Loucy (cell line): ENCODE measurements around the gene NPEPL1.

Experiments used
- H2AFZ ChIP-seq: fragments of 200-600 bp; sonication (generic); 2 replicates; pipeline ENCODE4 v1.6.0; 2016; ENCODE audit warnings: antibody characterized with exemption, mild to moderate bottlenecking, low read length, moderate library complexity
- H3F3A ChIP-seq: fragments of 200-600 bp; 2 replicates; pipeline ENCODE4 v1.6.0; 2016; ENCODE audit warnings: antibody characterized with exemption, low read depth, mild to moderate bottlenecking
- H3K27me3 ChIP-seq: fragments of 200-600 bp; sonication (generic); 2 replicates; pipeline ENCODE4 v1.6.1; 2014; ENCODE audit warnings: low read length, mild to moderate bottlenecking; ENCODE audit not compliant: insufficient read depth, poor library complexity, severe bottlenecking
- H3K36me3 ChIP-seq: fragments of 200-600 bp; sonication (generic); 2 replicates; pipeline ENCODE4 v1.6.1; 2016; ENCODE audit warnings: low read length; ENCODE audit not compliant: insufficient read depth
- H3K4me1 ChIP-seq: fragments of 200-600 bp; sonication (generic); 2 replicates; pipeline ENCODE4 v1.5.1; 2014; ENCODE audit warnings: low read length, mild to moderate bottlenecking; ENCODE audit not compliant: insufficient read depth, poor library complexity, severe bottlenecking
- H3K4me2 ChIP-seq: fragments of 200-600 bp; sonication (generic); 2 replicates; pipeline ENCODE4 v1.6.0; 2014; ENCODE audit warnings: antibody characterized with exemption, low read length, low read depth, mild to moderate bottlenecking; ENCODE audit not compliant: poor library complexity, severe bottlenecking
- H3K4me3 ChIP-seq: fragments of 200-600 bp; sonication (generic); 2 replicates; pipeline ENCODE4 v1.5.1; 2014; ENCODE audit warnings: low read length, mild to moderate bottlenecking, mixed read lengths; ENCODE audit not compliant: poor library complexity, severe bottlenecking
- H3K79me2 ChIP-seq: fragments of 200-600 bp; sonication (generic); 2 replicates; pipeline ENCODE4 v1.6.1; 2014; ENCODE audit warnings: low read length; ENCODE audit not compliant: insufficient read depth
- H3K9ac ChIP-seq: fragments of 200-600 bp; sonication (generic); 2 replicates; pipeline ENCODE4 v1.6.0; 2014; ENCODE audit warnings: mild to moderate bottlenecking, low read depth, low read length, moderate library complexity; ENCODE audit not compliant: poor library complexity, severe bottlenecking
- H3K9me2 ChIP-seq: fragments of 200-600 bp; sonication (generic); replicated peaks from 2 replicates; pipeline ENCODE4 v1.6.1; 2016; ENCODE audit warnings: low read depth, low read length, mixed read lengths
- H3K9me3 ChIP-seq: fragments of 200-600 bp; sonication (generic); 2 replicates; pipeline ENCODE4 v1.6.1; 2014; ENCODE audit warnings: mild to moderate bottlenecking, antibody characterized with exemption, low read length, low read depth; ENCODE audit not compliant: insufficient read depth
- H4K20me1 ChIP-seq: fragments of 200-600 bp; sonication (generic); 2 replicates; pipeline ENCODE4 v1.6.0; 2014; ENCODE audit warnings: antibody characterized with exemption, low read length, mild to moderate bottlenecking; ENCODE audit not compliant: insufficient read depth, poor library complexity, severe bottlenecking
- CTCF ChIP-seq: fragments of 200-600 bp; sonication (generic); conservative IDR thresholded peaks from 2 replicates; pipeline ENCODE4 v1.5.1; 2014; ENCODE audit warnings: mild to moderate bottlenecking, antibody characterized with exemption, low read length
- EZH2phosphoT487 ChIP-seq: fragments of 200-600 bp; IDR thresholded peaks from 2 replicates; pipeline ENCODE4 v1.6.1; 2018; ENCODE audit warnings: antibody characterized with exemption, mild to moderate bottlenecking, moderate library complexity, borderline replicate concordance

The NPEPL1 gene

GRCh38 chr20:58688414-58688813 lies 4.2 kb upstream of the NPEPL1 start:
- H3K4me1 ChIP-seq = no peaks in the 10 kb centered on the region
- no peaks in the 10 kb centered on the region for H3K9me3 ChIP-seq
- no peak overlapping the region for H3K4me2 ChIP-seq
- H3K79me2 ChIP-seq = no peaks in the 10 kb centered on the region
- H3K36me3 ChIP-seq = peaks cover 4% of the 10 kb centered on the region; the same call in 1 of the 2 replicates
- no peak overlapping the region for H3K4me3 ChIP-seq
- no peak overlapping the region for H3K9ac ChIP-seq
- no peaks in the 10 kb centered on the region for H4K20me1 ChIP-seq
- H3K9me2 ChIP-seq = no peaks in the 10 kb centered on the region
- no peak overlapping the region for H2AFZ ChIP-seq
- TF ChIP-seq EZH2phosphoT487 = no peak
- no peak for TF ChIP-seq CTCF
- no peaks in the 10 kb centered on the region for H3K27me3 ChIP-seq
- no peaks in the 10 kb centered on the region for H3F3A ChIP-seq

GRCh38 chr20:58688840-58689239 lies 3.8 kb upstream of the NPEPL1 start:
- no peaks in the 10 kb centered on the region for H3K9me2 ChIP-seq
- no peaks in the 10 kb centered on the region for H3F3A ChIP-seq
- no peaks in the 10 kb centered on the region for H3K79me2 ChIP-seq
- H3K4me1 ChIP-seq = no peaks in the 10 kb centered on the region
- no peaks in the 10 kb centered on the region for H4K20me1 ChIP-seq
- H3K27me3 ChIP-seq = no peaks in the 10 kb centered on the region
- H3K9ac ChIP-seq = no peak overlapping the region
- H3K4me3 ChIP-seq = no peak overlapping the region
- H3K9me3 ChIP-seq = no peaks in the 10 kb centered on the region
- TF ChIP-seq CTCF (no peak), EZH2phosphoT487 (no peak)
- H3K4me2 ChIP-seq = no peak overlapping the region
- no peak overlapping the region for H2AFZ ChIP-seq
- H3K36me3 ChIP-seq = peaks cover 4% of the 10 kb centered on the region; the same call in 1 of the 2 replicates

- no peaks in the 10 kb centered on the region for H4K20me1 ChIP-seq
- TF ChIP-seq CTCF = no peak
- no peak for TF ChIP-seq EZH2phosphoT487
- no peaks in the 10 kb centered on the region for H3F3A ChIP-seq
- peaks cover 4% of the 10 kb centered on the region; the same call in 1 of the 2 replicates for H3K36me3 ChIP-seq
- no peaks in the 10 kb centered on the region for H3K79me2 ChIP-seq
- no peak overlapping the region for H3K4me2 ChIP-seq
- no peak overlapping the region for H2AFZ ChIP-seq
- H3K4me1 ChIP-seq = no peaks in the 10 kb centered on the region
- H3K9ac ChIP-seq = no peak overlapping the region
- H3K9me3 ChIP-seq = no peaks in the 10 kb centered on the region
- no peaks in the 10 kb centered on the region for H3K27me3 ChIP-seq
- no peaks in the 10 kb centered on the region for H3K9me2 ChIP-seq
- no peak overlapping the region for H3K4me3 ChIP-seq
Observed at GRCh38 chr20:58690396-58691135, 2.0 kb upstream of the NPEPL1 start.
